Stomach (tissue), 9 donors: ENCODE data around the gene RAB3C. TPM values are rescaled to one million over a fixed set of nuclear protein-coding genes. Genes with fewer than 3 reads are reported as not detected.

Experiments used
- DNase-seq, 2 donors: peaks; one replicate each; pipeline versions ENCODE4 v3.0.0 to v3.0.0-alpha.2; 2013 to 2019
- H3K27ac ChIP-seq, 5 donors: fragments of 200-600 bp in 4 of 5; sonication (generic) in 4 of 5; one replicate each; pipeline ENCODE4 v1.5.1; 2013 to 2019; ENCODE audit warnings: mild to moderate bottlenecking in 1 of 5, moderate library complexity in 1 of 5
- H3K27me3 ChIP-seq, 3 donors: fragments of 200-600 bp; sonication (generic); one replicate each; pipeline ENCODE4 v1.5.1; 2017 to 2019; ENCODE audit warnings: mixed run types in 1 of 3
- H3K36me3 ChIP-seq, 4 donors: fragments of 200-600 bp; sonication (generic); 1 replicate in 3 of 4; 2 replicates in 1 of 4; pipeline ENCODE4 v1.5.1; 2016 to 2019
- H3K4me1 ChIP-seq, 4 donors: fragments of 200-600 bp; sonication (generic); one replicate each; pipeline ENCODE4 v1.5.1; 2016 to 2019
- H3K4me3 ChIP-seq, 4 donors: fragments of 200-600 bp; sonication (generic) in 3 of 4; one replicate each; pipeline ENCODE4 v1.5.1; 2016 to 2019; ENCODE audit warnings: mild to moderate bottlenecking in 1 of 4
- H3K9me3 ChIP-seq, 4 donors: fragments of 200-600 bp; sonication (generic); one replicate each; pipeline ENCODE4 v1.5.1; 2016 to 2019
- CTCF ChIP-seq, 7 experiments: fragments of 450-650 bp in 4 of 7; fragments of 200-600 bp in 3 of 7; sonication (generic) in 3 of 7; IDR thresholded peaks; one replicate each; pipeline ENCODE4 v1.5.1; 2016 to 2019; ENCODE audit warnings: antibody characterized with exemption in 7 of 7, control low read depth in 2 of 7, mild to moderate bottlenecking in 1 of 7
- EP300 ChIP-seq: sonication (generic); formaldehyde crosslinking; IDR thresholded peaks from one replicate; pipeline ENCODE4 v1.6.1; 2017; ENCODE audit warnings: antibody characterized with exemption
- POLR2A ChIP-seq, 4 donors: fragments of 450-650 bp; IDR thresholded peaks; one replicate each; pipeline ENCODE4 v1.6.1; 2016; ENCODE audit warnings: antibody characterized with exemption in 4 of 4, control low read depth in 2 of 4, mild to moderate bottlenecking in 1 of 4, moderate library complexity in 1 of 4
- POLR2AphosphoS5 ChIP-seq, 3 donors: sonication (generic); formaldehyde crosslinking; IDR thresholded peaks; one replicate each; pipeline ENCODE4 v1.6.1; 2016; ENCODE audit warnings: antibody characterized with exemption in 3 of 3
- WGBS, 5 donors: extraction: QIAGEN DNeasy Blood & Tissue Kit in 3 of 5; methylation state at CpG; one replicate each; pipeline versions ENCODE4 v1.1.5 to v1.1.7; 2013 to 2018; 5-methylcytosine and 5-hydroxymethylcytosine counted together
- intact Hi-C: fragments of 100-400 bp; cut with DNase I; formaldehyde crosslinking; loops from one replicate; pipeline ENCODE4 v1.15.1; 2023; ENCODE audit warnings: low total_unique reads
- polyA plus RNA-seq, 3 donors: library from polyadenylated mRNA; stranded (reverse); fragments of 200-250 nt; gene quantifications; one replicate each; pipeline ENCODE4 v1.2.3, GENCODE V29; 2013
- total RNA-seq, 5 donors: library from RNA; depleted of rRNA; stranded (reverse); fragments of >200 nt; gene quantifications; one replicate each; pipeline versions ENCODE4 v1.1.0 to v1.2.3, GENCODE V29; 2014 to 2016
- donor health status: healthy with polysubstance abuse.
- donor health status: Bipolar disorder and iron deficiency.
- donor health status: healthy.

The RAB3C gene
- total and polyA plus RNA-seq, 8 donors: 0.31 to 7.9 (median 2.2) TPM; not detected in 3

- Histone ChIP-seq H3K27ac (no peak overlapping the region), H3K4me1 (no peaks in the 10 kb centered on the region), H3K4me3 (no peak overlapping the region), H3K27me3 (no peaks in the 10 kb centered on the region), H3K36me3 (no peaks in the 10 kb centered on the region), H3K9me3 (peaks cover 0 to 25% (median 7%) of the 10 kb centered on the region in 4 donors)
- TF ChIP-seq EP300 (no peak), POLR2A (IDR thresholded peaks at IDR 0.05) (no peak), CTCF (IDR thresholded peaks at IDR 0.05) (no peak), POLR2AphosphoS5 (IDR thresholded peaks at IDR 0.05) (peak in 1 of 3 donors; percentile 26)
- WGBS, 5 donors: 27 to 64% (median 55%) methylated on average over 3 to 4 of the region's 4 CpGs
- intact Hi-C loops: no loop called here
- peak in 1 of 2 donors; percentile 44 for DNase-seq
These were observed 23.2 kb downstream of the RAB3C start for GRCh38 chr5:58606064-58606463.

GRCh38 chr5:58615972-58616371, 33.1 kb downstream of the RAB3C start:
- Histone ChIP-seq H3K27me3 (no peaks in the 10 kb centered on the region), H3K27ac (no peak overlapping the region), H3K36me3 (no peaks in the 10 kb centered on the region), H3K9me3 (no peaks in the 10 kb centered on the region), H3K4me1 (no peaks in the 10 kb centered on the region), H3K4me3 (no peak overlapping the region)
- TF ChIP-seq CTCF (IDR thresholded peaks at IDR 0.05) (no peak), POLR2A (IDR thresholded peaks at IDR 0.05) (no peak), EP300 (no peak), POLR2AphosphoS5 (IDR thresholded peaks at IDR 0.05) (no peak)
- no peak for DNase-seq
- intact Hi-C loops: no loop called here

DNA sequence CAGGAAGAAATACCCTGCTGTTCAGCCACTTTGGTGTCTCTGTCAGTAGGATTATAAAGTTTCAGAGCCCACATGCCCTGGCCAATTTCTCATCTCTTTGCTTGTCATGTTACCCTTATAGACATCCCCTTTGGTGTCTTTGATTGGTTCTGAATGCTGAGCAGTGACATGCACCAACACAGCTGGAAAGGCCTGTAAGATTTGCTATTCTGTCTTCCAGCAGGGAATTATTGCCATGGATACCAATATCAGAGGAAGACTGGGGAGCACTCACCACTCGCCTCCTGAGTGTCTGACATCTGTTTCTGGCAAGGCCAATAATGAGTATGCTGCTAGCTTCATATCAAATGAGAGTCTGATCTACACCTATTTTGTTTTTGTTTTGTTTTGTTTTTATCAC, 34.4 kb downstream of the RAB3C start:
- Histone ChIP-seq H3K36me3 (no peaks in the 10 kb centered on the region), H3K27me3 (no peaks in the 10 kb centered on the region), H3K4me1 (peaks cover 0 to 5% (median 0%) of the 10 kb centered on the region in 4 donors), H3K9me3 (no peaks in the 10 kb centered on the region), H3K27ac (no peak overlapping the region), H3K4me3 (no peak overlapping the region)
- intact Hi-C loops: no loop called here
- no peak for DNase-seq
- WGBS, 5 donors: 73 to 92% (median 87%) methylated on average over 1 of the region's 1 CpG
- no peak for TF ChIP-seq POLR2A (IDR thresholded peaks at IDR 0.05)
- no peak for TF ChIP-seq CTCF (IDR thresholded peaks at IDR 0.05)
- TF ChIP-seq POLR2AphosphoS5 (IDR thresholded peaks at IDR 0.05): no peak
- no peak for TF ChIP-seq EP300

- WGBS, 5 donors: 60 to 85% (median 77%) methylated on average over 1 of the region's 1 CpG
- Histone ChIP-seq H3K4me3 (no peak overlapping the region), H3K27me3 (no peaks in the 10 kb centered on the region), H3K36me3 (no peaks in the 10 kb centered on the region), H3K4me1 (peaks cover 0 to 17% (median 4%) of the 10 kb centered on the region in 4 donors), H3K9me3 (no peaks in the 10 kb centered on the region), H3K27ac (no peak overlapping the region)
- no peak for DNase-seq
- TF ChIP-seq POLR2A (IDR thresholded peaks at IDR 0.05) (no peak), EP300 (no peak), POLR2AphosphoS5 (IDR thresholded peaks at IDR 0.05) (no peak), CTCF (IDR thresholded peaks at IDR 0.05) (no peak)
- intact Hi-C loops: no loop called here
These were observed 37.5 kb downstream of the RAB3C start for GRCh38 chr5:58620336-58620735.
